Cerebellar nuclear complex (tissue), 1 donor: Measurements from ENCODE around the gene LILRA6.
"Not testable (repeated sequence)": the region's sequence is repeated elsewhere in the genome, so short reads cannot be mapped to it uniquely, and the experiment has no call there.

Source experiments
- DNase-seq, 2 experiments: peaks; one replicate each; lab custom pipeline; 2025; lab: John Stamatoyannopoulos, UW

LILRA6 gene

DNA sequence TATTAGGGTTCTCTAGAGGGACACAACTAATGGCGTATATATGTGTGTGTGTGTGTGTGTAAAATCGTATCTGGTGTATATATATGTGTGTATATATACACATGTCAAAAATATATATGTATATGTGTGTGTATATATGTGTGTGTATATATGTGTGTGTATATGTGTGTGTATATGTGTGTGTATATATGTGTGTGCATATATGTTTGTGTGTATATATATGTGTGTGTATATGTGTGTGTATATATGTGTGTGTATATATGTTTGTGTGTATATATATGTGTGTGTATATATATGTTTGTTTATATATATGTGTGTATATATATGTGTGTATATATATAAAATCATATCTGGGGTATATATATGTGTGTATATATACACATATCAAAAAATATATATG is 19.9 kb upstream of the LILRA6 start:
- DNase-seq: no peak

DNA sequence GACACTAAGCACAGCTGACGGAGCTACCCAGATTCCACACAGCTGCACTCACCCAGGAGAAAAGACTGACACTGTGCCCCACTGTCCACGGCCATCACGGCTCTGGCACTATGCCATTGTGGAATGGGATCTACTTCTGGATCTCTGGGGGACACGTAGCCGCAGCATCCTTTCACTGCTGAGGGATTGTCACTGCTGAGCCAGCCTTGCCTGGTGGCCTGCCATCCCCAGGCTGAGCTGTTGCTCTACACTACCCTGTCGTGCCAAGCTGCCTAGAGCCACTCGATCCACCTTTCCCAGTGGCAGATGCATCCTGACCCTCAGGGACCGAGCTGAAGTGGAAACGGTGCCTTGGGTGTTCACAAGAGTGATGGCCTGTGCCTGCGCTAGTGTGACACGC is 19.5 kb upstream of the LILRA6 start:
- no peak for DNase-seq

GRCh38 chr19:54257116-54257480 is 14.5 kb upstream of the LILRA6 start, which contains the start of gene LILRB5:
Gene LILRB5, minus strand, starts transcription at chr19:54257273. Its CDS starts 80 bp downstream, at chr19:54257193.
- DNase-seq: no peak

DNA sequence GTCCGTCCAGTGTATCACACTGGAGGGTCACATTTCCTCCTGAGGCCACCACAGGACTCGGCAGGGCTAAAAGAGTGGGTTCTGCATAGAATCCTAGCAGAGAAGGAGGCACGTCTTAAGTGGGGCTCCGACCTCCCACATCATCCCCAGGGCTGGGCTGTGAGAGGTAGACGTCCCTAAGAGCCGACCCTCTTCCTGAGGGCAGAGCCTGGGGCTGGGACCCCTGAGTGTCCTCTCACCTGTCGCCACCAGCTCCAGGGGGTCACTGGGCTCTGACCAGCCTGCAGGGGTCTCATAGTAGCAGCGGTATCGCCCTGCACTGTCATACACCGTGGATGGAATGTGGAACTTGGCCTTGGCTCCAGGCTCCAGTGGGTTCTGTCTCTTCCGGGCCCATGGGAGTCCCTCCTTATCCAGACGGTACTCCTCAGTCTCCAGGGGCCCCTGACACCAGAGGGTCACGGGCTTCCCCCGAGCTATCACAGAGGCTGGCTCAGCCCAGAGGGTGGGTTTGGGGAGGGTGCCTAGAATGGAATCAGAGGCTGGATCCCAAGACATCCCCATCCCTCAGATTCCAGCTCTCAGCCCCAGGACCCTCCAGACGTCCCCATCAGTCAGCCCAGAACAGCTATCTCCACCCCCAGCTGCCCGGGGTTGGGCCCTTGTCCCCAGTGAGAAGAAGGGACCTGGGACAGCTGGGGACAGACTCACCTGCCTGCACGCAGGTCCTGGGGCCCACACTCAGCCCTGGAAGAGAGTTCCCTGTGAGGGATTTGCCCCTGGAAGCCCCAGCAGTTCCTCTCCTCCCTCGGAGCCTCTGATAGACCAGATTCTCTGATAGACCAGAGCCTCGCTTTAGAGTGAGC is 13.9 kb upstream of the LILRA6 start:
- no peak for DNase-seq

- DNase-seq: no peak
Observed at GRCh38 chr19:54255105-54255775, 12.7 kb upstream of the LILRA6 start.

DNA sequence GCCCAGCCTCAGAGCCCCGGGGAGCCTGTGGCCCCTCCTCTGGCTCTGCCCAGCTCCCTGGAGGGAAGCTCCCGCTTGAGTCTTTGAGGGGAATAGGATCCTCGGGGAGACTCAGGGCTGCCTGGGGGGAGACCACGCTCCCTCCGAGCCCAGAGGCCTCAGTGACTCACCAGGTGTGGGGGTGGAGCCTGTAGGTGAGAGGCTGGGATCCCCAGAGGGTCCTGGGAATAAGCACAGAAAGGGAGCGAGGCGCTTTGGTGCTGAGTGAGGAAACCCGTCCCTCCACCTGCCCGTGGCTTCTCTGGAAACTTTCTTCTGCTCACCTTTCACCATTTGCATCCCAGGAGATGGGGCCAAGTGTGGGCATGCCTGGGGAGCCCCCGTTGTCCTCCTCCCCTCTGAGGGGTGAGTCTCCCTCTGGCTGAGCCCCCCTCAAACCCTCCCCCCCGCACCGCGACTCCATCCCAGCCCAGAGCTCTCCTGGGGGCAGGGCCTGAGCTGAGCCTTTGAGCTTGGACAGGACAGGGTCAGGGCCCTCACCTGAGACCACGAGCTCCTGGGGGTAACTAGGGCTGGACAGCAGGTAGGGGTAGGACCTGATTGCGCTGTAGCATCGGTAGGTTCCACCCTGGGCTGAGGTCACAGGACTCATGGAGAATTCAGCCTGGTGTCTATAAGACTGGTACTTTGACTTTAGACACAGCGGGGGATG is 11.8 kb upstream of the LILRA6 start:
- DNase-seq: no peak

DNA sequence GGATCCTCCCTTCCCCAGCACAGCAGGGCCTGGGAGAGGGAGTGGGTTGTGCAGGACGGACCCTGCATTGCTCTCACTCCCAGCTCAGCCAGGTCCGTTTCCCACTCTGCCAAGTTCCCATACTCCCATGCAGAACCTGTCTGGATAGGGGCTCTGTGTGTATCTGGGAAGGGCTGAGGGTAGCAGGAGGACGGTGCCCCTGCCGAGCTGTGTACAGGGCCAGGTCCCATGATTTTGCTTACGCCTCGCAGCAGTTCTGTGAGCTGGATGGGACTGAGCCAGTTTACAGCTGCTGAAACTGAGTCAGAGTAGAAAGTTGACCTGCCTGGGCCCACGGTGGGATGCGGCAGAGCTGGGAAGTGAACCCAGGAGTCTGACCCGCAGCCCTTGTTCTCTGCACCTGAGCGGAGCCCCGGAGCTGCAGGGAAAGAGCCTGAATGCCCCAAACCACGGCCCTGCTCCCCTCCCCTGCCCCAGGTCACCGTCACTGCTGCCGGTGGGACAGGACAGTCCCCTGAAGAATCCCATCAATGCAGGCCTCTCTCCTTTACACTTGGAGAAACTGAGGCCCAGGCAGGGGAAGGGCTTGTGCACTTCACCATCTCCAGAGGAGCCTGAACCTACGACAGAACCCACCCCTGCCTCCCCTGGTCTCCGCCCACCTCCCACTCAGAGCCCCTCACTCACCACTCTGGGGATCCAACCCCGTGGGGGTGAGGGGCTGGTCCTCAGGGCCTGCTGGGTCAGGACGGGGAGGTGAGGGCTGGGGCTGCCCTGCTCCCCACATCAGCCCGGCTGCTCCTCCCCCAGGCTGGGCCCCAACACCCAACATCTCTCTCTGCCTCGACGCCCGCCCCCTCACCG is 11.0 kb upstream of the LILRA6 start:
- no peak for DNase-seq

DNA sequence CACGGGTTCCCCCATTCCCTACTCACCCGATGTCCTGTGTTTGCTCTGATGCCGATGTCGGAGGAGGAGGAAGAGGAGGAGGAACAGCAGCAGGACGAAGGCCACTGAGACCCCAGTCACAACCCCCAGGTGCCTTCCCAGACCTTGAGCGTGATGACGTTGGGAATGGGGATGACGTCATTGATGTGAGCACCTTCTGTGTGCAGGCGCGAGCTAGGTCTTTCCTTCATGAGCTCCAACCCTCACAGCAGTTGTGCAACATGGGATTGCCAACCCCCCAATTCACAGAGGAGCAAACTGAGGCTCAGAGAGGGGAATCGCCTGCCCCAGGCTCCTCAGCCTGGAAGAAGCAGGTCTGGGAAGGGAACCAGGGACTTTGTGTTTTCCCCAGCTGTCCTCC is 10.3 kb upstream of the LILRA6 start:
- no peak for DNase-seq

DNA sequence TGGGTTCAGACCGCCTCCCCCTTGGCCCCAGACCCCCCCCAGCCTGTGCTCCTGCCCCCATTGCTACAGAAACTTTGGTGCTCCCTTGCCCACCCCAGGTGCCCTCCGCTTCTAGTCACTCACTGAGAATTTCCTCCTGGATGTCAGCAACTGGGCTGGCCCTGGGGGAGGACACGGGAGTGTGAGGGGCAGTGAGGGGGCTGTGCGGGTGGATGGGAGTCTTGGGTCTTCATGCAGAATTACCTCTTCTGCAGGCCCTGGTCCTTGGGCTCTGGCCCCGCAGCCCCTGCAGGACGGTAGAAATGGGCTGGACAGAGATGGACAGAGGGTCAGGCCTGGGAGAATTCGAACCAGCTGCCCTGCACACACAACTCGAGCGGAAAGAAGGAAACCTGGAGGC is 9.7 kb upstream of the LILRA6 start:
- no peak for DNase-seq

GRCh38 chr19:54248016-54248601 is 5.5 kb upstream of the LILRA6 start:
- no peak for DNase-seq

DNA sequence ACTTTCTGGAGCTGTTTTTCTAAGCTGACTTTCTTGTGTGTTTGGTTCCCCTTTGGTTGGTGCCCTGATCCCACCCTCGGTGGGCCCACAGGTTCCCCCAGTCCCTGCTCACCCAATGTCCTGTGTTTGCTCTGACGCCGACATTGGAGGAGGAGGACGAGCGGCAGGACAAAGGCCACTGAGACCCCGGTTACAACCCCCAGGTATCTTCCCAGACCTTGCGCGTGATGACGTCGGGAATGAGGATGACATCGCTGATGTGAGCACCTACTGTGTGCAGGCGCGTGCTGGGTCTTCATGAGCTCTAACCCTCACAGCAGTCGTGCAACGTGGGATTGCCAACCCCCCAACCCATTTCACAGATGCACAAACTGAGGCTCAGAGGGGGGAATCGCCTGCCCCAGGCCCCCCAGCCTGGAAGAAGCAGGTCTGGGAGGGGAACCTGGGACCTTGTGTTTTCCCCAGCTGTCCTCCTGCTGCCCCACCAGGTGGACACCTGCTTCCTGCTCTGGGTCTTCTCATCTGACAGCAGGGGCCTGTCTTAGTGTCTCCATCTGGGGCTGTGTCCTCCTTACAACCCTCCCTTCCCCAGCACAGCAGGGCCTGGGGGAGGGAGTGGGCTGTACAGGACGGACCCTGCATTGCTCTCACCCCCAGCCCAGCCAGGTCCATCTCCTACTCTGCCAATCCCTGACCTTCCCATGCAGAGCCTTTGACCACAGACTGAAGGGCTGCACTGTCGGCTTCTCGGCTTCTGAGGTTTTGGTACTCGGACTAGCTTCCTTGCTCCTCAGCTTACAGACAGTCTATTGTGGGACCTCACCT is 4.7 kb upstream of the LILRA6 start:
- DNase-seq: no peak

DNA sequence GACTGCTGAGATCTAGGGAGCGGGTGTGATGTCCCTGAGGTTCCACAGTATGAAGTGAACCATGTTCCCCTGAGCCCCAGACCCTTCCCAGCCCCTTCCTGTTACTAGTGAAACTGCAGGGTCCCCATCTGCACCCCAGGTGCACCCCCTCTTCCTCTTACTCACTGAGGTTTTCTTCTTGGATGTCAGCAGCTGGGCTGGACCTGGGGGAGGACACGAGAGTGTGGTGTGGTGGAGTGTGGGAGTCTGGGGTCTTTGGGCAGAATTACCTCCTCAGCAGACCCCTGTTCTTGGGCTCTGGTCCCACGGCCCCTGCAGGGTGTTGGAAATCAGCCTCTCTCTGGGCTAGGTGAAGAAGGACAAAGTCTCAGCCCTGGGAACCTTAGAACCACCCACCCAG is 3.3 kb upstream of the LILRA6 start:
- no peak for DNase-seq

- not testable (repeated sequence) for DNase-seq
Observed at GRCh38 chr19:54243809-54244208, 1.2 kb upstream of the LILRA6 start.

- DNase-seq: not testable (repeated sequence)
Observed at GRCh38 chr19:54242234-54242633, 356 bp downstream of the LILRA6 start.

- not testable (repeated sequence) for DNase-seq
Observed at GRCh38 chr19:54240372-54241336, 1.9 kb downstream of the LILRA6 start.

GRCh38 chr19:54239491-54240371 is 2.9 kb downstream of the LILRA6 start:
- not testable (repeated sequence) for DNase-seq

- DNase-seq: no peak
Observed at GRCh38 chr19:54233941-54234340, 8.6 kb downstream of the LILRA6 start.
